NCI-H2196 (cell line): Measurements from ENCODE around the gene ITGB1BP1.

Experiments
- DNase-seq: peaks from one replicate; lab custom pipeline; 2025; ENCODE audit not compliant: unreplicated experiment; lab: John Stamatoyannopoulos, UW

Gene ITGB1BP1

GRCh38 chr2:9423100-9423921, at the start of gene ITGB1BP1, which contains the start of gene CPSF3:
Gene ITGB1BP1, minus strand, starts transcription at chr2:9423528. Its CDS starts 4,831 bp downstream, at chr2:9418697.
Gene CPSF3, plus strand, starts transcription at chr2:9423654. Its CDS starts 120 bp downstream, at chr2:9423774.
- peak; percentile 98 for DNase-seq

GRCh38 chr2:9472511-9472910, 49.2 kb upstream of the ITGB1BP1 start:
- no peak for DNase-seq

GRCh38 chr2:9471206-9471605, 47.9 kb upstream of the ITGB1BP1 start:
- DNase-seq = no peak

GRCh38 chr2:9467687-9468086, 44.4 kb upstream of the ITGB1BP1 start:
- DNase-seq = no peak

- no peak for DNase-seq
These were observed 42.9 kb upstream of the ITGB1BP1 start for GRCh38 chr2:9466147-9466683.

- DNase-seq = no peak
These were observed 41.8 kb upstream of the ITGB1BP1 start for GRCh38 chr2:9465170-9465569.

GRCh38 chr2:9463698-9464034, 40.3 kb upstream of the ITGB1BP1 start:
- DNase-seq = peak; percentile 16

- DNase-seq = peak; percentile 22
These were observed 39.8 kb upstream of the ITGB1BP1 start for GRCh38 chr2:9462886-9463697.

- DNase-seq = no peak
These were observed 39.0 kb upstream of the ITGB1BP1 start for GRCh38 chr2:9462313-9462712.

- DNase-seq = no peak
These were observed 37.8 kb upstream of the ITGB1BP1 start for GRCh38 chr2:9461079-9461478.

- no peak for DNase-seq
These were observed 37.2 kb upstream of the ITGB1BP1 start for GRCh38 chr2:9460441-9461017.

- no peak for DNase-seq
These were observed 27.9 kb upstream of the ITGB1BP1 start for GRCh38 chr2:9451231-9451630.

GRCh38 chr2:9445089-9445488, 21.8 kb upstream of the ITGB1BP1 start:
- DNase-seq = no peak

GRCh38 chr2:9443526-9443925, 20.2 kb upstream of the ITGB1BP1 start:
- DNase-seq = no peak

GRCh38 chr2:9441556-9441955, 18.2 kb upstream of the ITGB1BP1 start:
- DNase-seq = no peak

- DNase-seq = no peak
These were observed 16.9 kb upstream of the ITGB1BP1 start for GRCh38 chr2:9440058-9440727.

GRCh38 chr2:9439536-9439935, 16.2 kb upstream of the ITGB1BP1 start:
- no peak for DNase-seq

- no peak for DNase-seq
These were observed 11.2 kb upstream of the ITGB1BP1 start for GRCh38 chr2:9434489-9434888.

GRCh38 chr2:9430316-9431293, 7.3 kb upstream of the ITGB1BP1 start:
- DNase-seq = no peak
